BLaER1 treated with 17β-estradiol and CSF1 and Interleukin-3, amounts not matched to agents 10 nM and 100 nM (cell line): ENCODE data around the gene HOMER2.
"Not testable (repeated sequence)": the region's sequence is repeated elsewhere in the genome, so short reads cannot be mapped to it uniquely, and the experiment has no call there.

Experiments used
- H3K27ac ChIP-seq, 11 experiments: shearing (Covaris generic); formaldehyde crosslinking; 2 replicates each; pipeline ENCODE4 v1.8.1; 2022
- H3K27me3 ChIP-seq, 11 experiments: shearing (Covaris generic); formaldehyde crosslinking; 2 replicates each; pipeline ENCODE4 v1.8.1; 2022
- H3K36me3 ChIP-seq, 11 experiments: shearing (Covaris generic); formaldehyde crosslinking; 2 replicates each; pipeline ENCODE4 v1.8.1; 2022
- H3K4me1 ChIP-seq, 10 experiments: shearing (Covaris generic); formaldehyde crosslinking; 2 replicates each; pipeline ENCODE4 v1.8.1; 2022
- H3K4me2 ChIP-seq, 11 experiments: shearing (Covaris generic); formaldehyde crosslinking; 2 replicates each; pipeline ENCODE4 v1.8.1; 2022
- H3K4me3 ChIP-seq, 10 experiments: shearing (Covaris generic); formaldehyde crosslinking; 2 replicates each; pipeline ENCODE4 v1.8.1; 2022
- H3K9ac ChIP-seq, 11 experiments: shearing (Covaris generic); formaldehyde crosslinking; 2 replicates each; pipeline ENCODE4 v1.8.1; 2022
- H3K9me3 ChIP-seq, 11 experiments: shearing (Covaris generic); formaldehyde crosslinking; replicated peaks in 1 of 11; 2 replicates each; pipeline ENCODE4 v1.8.1; 2022
- H4K20me1 ChIP-seq, 11 experiments: shearing (Covaris generic); formaldehyde crosslinking; 2 replicates each; pipeline ENCODE4 v1.8.1; 2022
- Cebpa-rat ChIP-seq, 11 experiments: shearing (Covaris generic); IDR thresholded peaks; 2 replicates each; pipeline ENCODE4 v1.8.1; 2022

HOMER2 gene

GRCh38 chr15:82901114-82901805, 51.3 kb downstream of the HOMER2 start:
- Histone ChIP-seq H3K9ac (no peak overlapping the region), H3K4me1 (no peaks in the 10 kb centered on the region), H3K27me3 (no peaks in the 10 kb centered on the region), H4K20me1 (peaks cover 0 to 38% (median 0%) of the 10 kb centered on the region in 11 experiments; a peak in 2 of 22 replicates), H3K27ac (no peak overlapping the region), H3K4me3 (no peak overlapping the region), H3K9me3 (no peaks in the 10 kb centered on the region), H3K4me2 (no peak overlapping the region), H3K36me3 (no peaks in the 10 kb centered on the region)
- TF ChIP-seq Cebpa-rat (IDR thresholded peaks at IDR 0.05), result no peak

- no peak for TF ChIP-seq Cebpa-rat (IDR thresholded peaks at IDR 0.05)
- H3K9ac ChIP-seq, result no peak overlapping the region
- H3K36me3 ChIP-seq, result no peaks in the 10 kb centered on the region
- no peaks in the 10 kb centered on the region for H3K4me1 ChIP-seq
- no peak overlapping the region for H3K4me2 ChIP-seq
- no peaks in the 10 kb centered on the region for H3K9me3 ChIP-seq
- no peaks in the 10 kb centered on the region for H3K27me3 ChIP-seq
- H4K20me1 ChIP-seq, result peaks cover 0 to 38% (median 0%) of the 10 kb centered on the region in 11 experiments; a peak in 3 of 22 replicates
- no peak overlapping the region for H3K4me3 ChIP-seq
- no peak overlapping the region for H3K27ac ChIP-seq
Measured at GRCh38 chr15:82900511-82901060, 51.9 kb downstream of the HOMER2 start.

- H3K9ac ChIP-seq, result no peak overlapping the region
- no peaks in the 10 kb centered on the region for H3K9me3 ChIP-seq
- H3K4me1 ChIP-seq, result no peaks in the 10 kb centered on the region
- peaks cover 0 to 32% (median 0%) of the 10 kb centered on the region in 11 experiments; a peak in 3 of 22 replicates for H4K20me1 ChIP-seq
- no peaks in the 10 kb centered on the region for H3K27me3 ChIP-seq
- no peak overlapping the region for H3K27ac ChIP-seq
- H3K4me3 ChIP-seq, result no peak overlapping the region
- H3K36me3 ChIP-seq, result no peaks in the 10 kb centered on the region
- no peak for TF ChIP-seq Cebpa-rat (IDR thresholded peaks at IDR 0.05)
- H3K4me2 ChIP-seq, result no peak overlapping the region
Measured at GRCh38 chr15:82898961-82899360, 53.6 kb downstream of the HOMER2 start.

- no peak for TF ChIP-seq Cebpa-rat (IDR thresholded peaks at IDR 0.05)
- H3K27ac ChIP-seq, result no peak overlapping the region
- no peak overlapping the region for H3K4me2 ChIP-seq
- no peaks in the 10 kb centered on the region for H3K36me3 ChIP-seq
- H3K4me1 ChIP-seq, result no peaks in the 10 kb centered on the region
- no peaks in the 10 kb centered on the region for H3K9me3 ChIP-seq
- H3K9ac ChIP-seq, result no peak overlapping the region
- no peak overlapping the region for H3K4me3 ChIP-seq
- no peaks in the 10 kb centered on the region for H3K27me3 ChIP-seq
- peaks cover 0 to 25% (median 0%) of the 10 kb centered on the region in 11 experiments; a peak in 3 of 22 replicates for H4K20me1 ChIP-seq
Measured at GRCh38 chr15:82895983-82896382, 56.5 kb downstream of the HOMER2 start.

- Histone ChIP-seq H3K9ac (no peak overlapping the region), H3K4me1 (no peaks in the 10 kb centered on the region), H3K27ac (no peak overlapping the region), H3K4me2 (no peak overlapping the region), H3K4me3 (no peak overlapping the region), H4K20me1 (peaks cover 0 to 19% (median 0%) of the 10 kb centered on the region in 11 experiments; a peak in 2 of 22 replicates), H3K9me3 (no peaks in the 10 kb centered on the region), H3K27me3 (no peaks in the 10 kb centered on the region), H3K36me3 (no peaks in the 10 kb centered on the region)
- TF ChIP-seq Cebpa-rat (IDR thresholded peaks at IDR 0.05), result no peak
Measured at GRCh38 chr15:82894971-82895520, 57.5 kb downstream of the HOMER2 start.

GRCh38 chr15:82893473-82893872, 59.0 kb downstream of the HOMER2 start:
- not testable (repeated sequence) for H3K4me2 ChIP-seq, H3K36me3 ChIP-seq, H3K9me3 ChIP-seq, H3K4me1 ChIP-seq, H3K27me3 ChIP-seq, H3K27ac ChIP-seq, H3K4me3 ChIP-seq, H3K9ac ChIP-seq
- peaks cover 0 to 12% (median 0%) of the 10 kb centered on the region in 11 experiments; a peak in 2 of 22 replicates for H4K20me1 ChIP-seq

GRCh38 chr15:82892573-82892972, 59.9 kb downstream of the HOMER2 start:
- Histone ChIP-seq H3K9ac (no peak overlapping the region), H3K27me3 (no peaks in the 10 kb centered on the region), H3K27ac (no peak overlapping the region), H3K4me3 (no peak overlapping the region), H3K36me3 (no peaks in the 10 kb centered on the region; a peak in 1 of 22 replicates), H3K9me3 (no peaks in the 10 kb centered on the region; a peak in 1 of 22 replicates), H3K4me1 (peaks cover 0 to 6% (median 0%) of the 10 kb centered on the region in 10 experiments; a peak in 6 of 20 replicates), H3K4me2 (no peak overlapping the region), H4K20me1 (peaks cover 0 to 9% (median 0%) of the 10 kb centered on the region in 11 experiments; a peak in 2 of 22 replicates)
- TF ChIP-seq Cebpa-rat (IDR thresholded peaks at IDR 0.05), result no peak

- H4K20me1 ChIP-seq, result peaks cover 0 to 6% (median 0%) of the 10 kb centered on the region in 11 experiments; a peak in 1 of 22 replicates
- H3K27me3 ChIP-seq, result no peaks in the 10 kb centered on the region
- H3K4me1 ChIP-seq, result peaks cover 0 to 6% (median 0%) of the 10 kb centered on the region in 10 experiments; a peak in 6 of 20 replicates
- no peaks in the 10 kb centered on the region; a peak in 1 of 22 replicates for H3K9me3 ChIP-seq
- no peak overlapping the region for H3K4me3 ChIP-seq
- no peak overlapping the region for H3K27ac ChIP-seq
- no peaks in the 10 kb centered on the region; a peak in 1 of 22 replicates for H3K36me3 ChIP-seq
- no peak for TF ChIP-seq Cebpa-rat (IDR thresholded peaks at IDR 0.05)
- H3K4me2 ChIP-seq, result no peak overlapping the region
- no peak overlapping the region for H3K9ac ChIP-seq
Measured at GRCh38 chr15:82890995-82891390, 61.5 kb downstream of the HOMER2 start.

- no peak overlapping the region for H3K4me3 ChIP-seq
- H3K27me3 ChIP-seq, result no peaks in the 10 kb centered on the region
- H3K4me1 ChIP-seq, result peaks cover 0 to 6% (median 0%) of the 10 kb centered on the region in 10 experiments; a peak in 6 of 20 replicates
- no peak overlapping the region for H3K4me2 ChIP-seq
- H3K27ac ChIP-seq, result no peak overlapping the region
- H4K20me1 ChIP-seq, result peaks cover 0 to 6% (median 0%) of the 10 kb centered on the region in 11 experiments; a peak in 1 of 22 replicates
- H3K36me3 ChIP-seq, result no peaks in the 10 kb centered on the region; a peak in 1 of 22 replicates
- no peak overlapping the region for H3K9ac ChIP-seq
- TF ChIP-seq Cebpa-rat (IDR thresholded peaks at IDR 0.05), result no peak
- no peaks in the 10 kb centered on the region; a peak in 1 of 22 replicates for H3K9me3 ChIP-seq
Measured at GRCh38 chr15:82890338-82890994, 62.1 kb downstream of the HOMER2 start.
